Vagina (tissue), 2 donors: Measurements from ENCODE around the gene PRDM15. TPM values are rescaled to one million over a fixed set of nuclear protein-coding genes. Genes with fewer than 3 reads are reported as not detected.

ENCODE experiments used
- DNase-seq, 2 donors: peaks; one replicate each; pipeline ENCODE4 v3.0.0-alpha.2; 2017; ENCODE audit errors: extremely low spot score in 2 of 2
- H3K27ac ChIP-seq: fragments of 200-600 bp; sonication (generic); one replicate; pipeline ENCODE4 v1.5.1; 2019
- H3K27me3 ChIP-seq: fragments of 200-600 bp; sonication (generic); one replicate; pipeline ENCODE4 v1.5.1; 2019
- H3K36me3 ChIP-seq, 2 donors: fragments of 200-600 bp; sonication (generic); one replicate each; pipeline ENCODE4 v1.5.1; 2017 to 2019
- H3K4me1 ChIP-seq: fragments of 200-600 bp; sonication (generic); one replicate; pipeline ENCODE4 v1.5.1; 2019
- H3K4me3 ChIP-seq, 2 donors: fragments of 200-600 bp; sonication (generic); 1 replicate in 1 of 2; 2 replicates in 1 of 2; pipeline ENCODE4 v1.5.1; 2016 to 2019
- H3K9me3 ChIP-seq: fragments of 200-600 bp; sonication (generic); one replicate; pipeline ENCODE4 v1.5.1; 2019
- POLR2A ChIP-seq, 2 donors: fragments of 450-650 bp; IDR thresholded peaks; one replicate each; pipeline ENCODE4 v1.6.1; 2017; ENCODE audit warnings: antibody characterized with exemption in 2 of 2, mild to moderate bottlenecking in 2 of 2, moderate library complexity in 2 of 2
- POLR2AphosphoS5 ChIP-seq, 2 donors: sonication (generic); formaldehyde crosslinking; IDR thresholded peaks; one replicate each; pipeline ENCODE4 v1.9.0; 2017; ENCODE audit warnings: antibody characterized with exemption in 2 of 2, mild to moderate bottlenecking in 2 of 2, low read depth in 1 of 2; ENCODE audit not compliant: insufficient read depth in 1 of 2
- intact Hi-C: fragments of 100-400 bp; cut with DNase I; formaldehyde crosslinking; loops from one replicate; pipeline ENCODE4 v1.15.1; 2023
- total RNA-seq: library from RNA; depleted of rRNA; stranded (reverse); fragments of >200 nt; gene quantifications from one replicate; pipeline ENCODE4 v1.2.3, GENCODE V29; 2016
- TF ChIP-seq, protein P1 (sequence below), 3 experiments: fragments of 450-650 bp in 2 of 3; fragments of 200-600 bp in 1 of 3; sonication (generic) in 1 of 3; IDR thresholded peaks; one replicate each; pipeline ENCODE4 v1.5.1; 2017 to 2019; ENCODE audit warnings: antibody characterized with exemption in 3 of 3, mild to moderate bottlenecking in 2 of 3, moderate library complexity in 2 of 3

The PRDM15 gene
- total RNA-seq, 1 donor from 2014 or later, result 31.2 TPM

DNA sequence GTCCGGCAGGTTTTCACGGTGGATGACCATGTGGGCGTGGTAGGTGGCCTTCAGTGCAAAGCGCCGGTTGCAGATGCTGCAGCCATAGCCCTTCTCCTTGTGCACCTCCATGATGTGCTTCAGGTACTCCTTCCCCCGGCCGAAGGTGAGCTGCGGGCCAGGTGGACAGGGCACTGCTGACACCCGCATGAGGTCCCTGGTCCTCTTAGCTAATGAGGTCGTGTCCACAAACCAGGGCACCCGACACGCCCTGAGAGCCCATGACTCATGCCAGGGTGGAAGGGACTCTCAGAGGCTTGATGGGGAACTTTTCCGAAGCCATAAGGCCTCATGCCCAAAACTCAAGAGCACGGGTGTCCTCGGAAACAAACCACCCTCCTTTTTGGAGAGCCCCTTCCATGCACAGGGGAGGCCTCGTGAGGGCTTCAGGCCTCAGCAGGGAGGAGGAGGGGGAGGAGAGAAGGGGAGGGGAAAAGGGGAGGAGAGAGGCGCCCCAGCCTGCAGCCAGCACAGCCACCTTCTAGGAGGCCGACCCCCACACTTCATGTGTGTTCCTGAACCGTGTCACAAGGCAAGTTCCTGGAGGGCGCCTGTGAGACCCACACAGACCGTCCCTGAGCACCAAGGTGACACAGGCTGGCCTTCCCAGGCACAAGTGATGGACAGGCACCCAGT lies 57.9 kb downstream of the PRDM15 start:
- intact Hi-C loops, result no loop called here
- H3K36me3 ChIP-seq, result no peaks in the 10 kb centered on the region
- DNase-seq, result no peak

DNA sequence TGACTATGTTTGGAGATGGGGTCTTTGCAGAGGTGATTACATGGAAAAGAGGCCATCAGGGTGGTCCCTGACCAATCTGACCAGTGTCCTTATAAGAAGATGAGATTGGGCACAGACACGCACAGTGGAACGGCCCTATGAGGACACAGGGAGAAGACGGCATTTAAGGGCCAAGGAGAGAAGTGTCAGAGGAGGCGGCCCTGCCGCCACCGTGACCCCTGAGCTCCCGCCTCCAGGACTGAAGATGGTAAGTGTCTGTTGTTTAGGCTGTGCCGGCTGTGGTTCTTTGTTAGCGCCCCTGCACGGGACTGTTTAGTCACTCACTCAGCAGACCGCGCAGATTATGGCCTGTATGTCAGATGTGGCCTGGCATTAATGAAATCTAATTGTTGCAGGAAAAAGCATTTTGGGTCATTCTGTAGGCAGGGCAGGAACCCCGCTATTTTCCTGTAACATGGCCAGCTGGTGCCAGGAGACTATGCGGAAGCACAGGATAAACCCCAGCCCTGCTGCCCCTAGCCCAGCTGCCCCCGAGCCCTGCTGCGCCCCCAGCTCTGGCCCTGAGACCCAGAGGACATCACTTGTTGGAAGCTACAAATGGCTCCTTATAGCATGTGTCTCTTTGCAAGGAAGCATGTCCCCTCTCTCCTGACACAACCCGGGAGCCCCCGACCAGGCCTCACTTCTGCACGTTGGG lies 58.6 kb downstream of the PRDM15 start:
- Histone ChIP-seq H3K4me1 (no peaks in the 10 kb centered on the region), H3K27me3 (no peaks in the 10 kb centered on the region), H3K27ac (no peak overlapping the region), H3K36me3 (peaks cover 0 to 2% of the 10 kb centered on the region in 2 donors), H3K9me3 (no peaks in the 10 kb centered on the region), H3K4me3 (no peak overlapping the region)
- TF ChIP-seq, protein P1, sequence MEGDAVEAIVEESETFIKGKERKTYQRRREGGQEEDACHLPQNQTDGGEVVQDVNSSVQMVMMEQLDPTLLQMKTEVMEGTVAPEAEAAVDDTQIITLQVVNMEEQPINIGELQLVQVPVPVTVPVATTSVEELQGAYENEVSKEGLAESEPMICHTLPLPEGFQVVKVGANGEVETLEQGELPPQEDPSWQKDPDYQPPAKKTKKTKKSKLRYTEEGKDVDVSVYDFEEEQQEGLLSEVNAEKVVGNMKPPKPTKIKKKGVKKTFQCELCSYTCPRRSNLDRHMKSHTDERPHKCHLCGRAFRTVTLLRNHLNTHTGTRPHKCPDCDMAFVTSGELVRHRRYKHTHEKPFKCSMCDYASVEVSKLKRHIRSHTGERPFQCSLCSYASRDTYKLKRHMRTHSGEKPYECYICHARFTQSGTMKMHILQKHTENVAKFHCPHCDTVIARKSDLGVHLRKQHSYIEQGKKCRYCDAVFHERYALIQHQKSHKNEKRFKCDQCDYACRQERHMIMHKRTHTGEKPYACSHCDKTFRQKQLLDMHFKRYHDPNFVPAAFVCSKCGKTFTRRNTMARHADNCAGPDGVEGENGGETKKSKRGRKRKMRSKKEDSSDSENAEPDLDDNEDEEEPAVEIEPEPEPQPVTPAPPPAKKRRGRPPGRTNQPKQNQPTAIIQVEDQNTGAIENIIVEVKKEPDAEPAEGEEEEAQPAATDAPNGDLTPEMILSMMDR (IDR thresholded peaks at IDR 0.05), result no peak
- TF ChIP-seq POLR2A (IDR thresholded peaks at IDR 0.05) (no peak), POLR2AphosphoS5 (IDR thresholded peaks at IDR 0.05; ENCODE audit: insufficient read depth in 1 of 2, low read depth in 1 of 2) (no peak)
- intact Hi-C loops, result no loop called here
- DNase-seq, result no peak

More for the DNA sequence above, 57.9 kb downstream of the PRDM15 start:
- no peak overlapping the region for H3K27ac ChIP-seq
- H3K4me3 ChIP-seq, result no peak overlapping the region
- H3K4me1 ChIP-seq, result no peaks in the 10 kb centered on the region
- H3K27me3 ChIP-seq, result no peaks in the 10 kb centered on the region
- H3K9me3 ChIP-seq, result no peaks in the 10 kb centered on the region
- TF ChIP-seq POLR2AphosphoS5 (IDR thresholded peaks at IDR 0.05; ENCODE audit: insufficient read depth in 1 of 2, low read depth in 1 of 2) (no peak), POLR2A (IDR thresholded peaks at IDR 0.05) (no peak)
- TF ChIP-seq, protein P1 (IDR thresholded peaks at IDR 0.05), result no peak

DNA sequence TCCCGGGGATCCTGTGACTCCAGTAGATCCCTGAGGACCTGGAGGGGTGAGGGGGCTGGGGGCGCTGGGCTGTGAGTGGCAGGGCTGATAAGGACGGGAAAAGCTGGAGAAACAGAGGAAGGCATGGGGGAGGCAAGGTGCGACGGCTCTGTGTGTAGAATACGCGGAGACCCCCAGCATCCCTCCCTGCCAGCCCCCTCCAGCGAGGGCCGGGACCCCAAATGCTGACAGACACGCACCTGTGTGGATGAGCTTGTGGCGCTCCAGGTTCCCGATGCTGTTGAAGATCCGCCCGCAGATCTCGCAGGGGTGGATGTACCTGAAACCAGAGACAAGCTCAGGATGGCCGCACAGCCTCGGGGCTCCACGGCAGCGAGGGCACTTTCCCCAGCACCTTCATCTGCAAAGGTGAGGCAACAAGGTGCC lies 59.3 kb downstream of the PRDM15 start:
- H3K9me3 ChIP-seq, result no peaks in the 10 kb centered on the region
- intact Hi-C loops, result no loop called here
- H3K27me3 ChIP-seq, result no peaks in the 10 kb centered on the region
- no peaks in the 10 kb centered on the region for H3K4me1 ChIP-seq
- H3K27ac ChIP-seq, result no peak overlapping the region
- TF ChIP-seq POLR2AphosphoS5 (IDR thresholded peaks at IDR 0.05; ENCODE audit: insufficient read depth in 1 of 2, low read depth in 1 of 2) (no peak), POLR2A (IDR thresholded peaks at IDR 0.05) (no peak)
- TF ChIP-seq, protein P1 (IDR thresholded peaks at IDR 0.05), result no peak
- DNase-seq, result no peak
- no peak overlapping the region for H3K4me3 ChIP-seq
- peaks cover 0 to 8% of the 10 kb centered on the region in 2 donors for H3K36me3 ChIP-seq

DNA sequence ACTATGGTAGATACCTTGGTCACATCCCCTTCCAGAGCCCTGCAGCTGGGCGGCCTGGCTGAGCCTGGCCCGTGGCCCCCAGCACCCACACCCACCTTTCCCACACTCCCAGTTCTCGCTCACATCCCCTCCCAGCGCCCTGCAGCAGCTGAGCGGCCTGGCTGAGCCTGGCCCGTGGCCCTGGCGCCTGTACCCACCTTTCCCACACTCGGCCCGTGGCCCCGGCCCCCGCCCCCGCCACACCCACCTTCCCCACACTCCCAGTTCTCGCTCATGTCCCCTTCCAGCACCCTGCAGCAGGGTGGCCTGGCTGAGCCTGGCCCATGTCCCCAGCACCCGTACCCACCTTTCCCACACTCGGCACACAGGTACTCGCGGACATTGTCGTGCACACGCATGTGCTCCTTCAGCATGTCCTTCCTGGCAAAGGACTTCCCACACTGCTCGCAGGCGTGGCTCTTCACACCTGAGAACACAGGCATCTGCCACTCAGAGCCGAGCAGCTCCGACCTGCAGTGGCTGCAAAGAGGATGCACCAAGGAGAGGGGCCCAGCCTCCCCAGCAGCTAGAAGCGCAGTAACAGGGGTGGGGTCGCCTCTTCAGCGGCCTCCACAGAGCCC lies 59.8 kb downstream of the PRDM15 start:
- Histone ChIP-seq H3K9me3 (no peaks in the 10 kb centered on the region), H3K27ac (no peak overlapping the region), H3K27me3 (no peaks in the 10 kb centered on the region), H3K4me1 (no peaks in the 10 kb centered on the region), H3K36me3 (peaks cover 0 to 10% of the 10 kb centered on the region in 2 donors), H3K4me3 (no peak overlapping the region)
- intact Hi-C loops, result no loop called here
- DNase-seq, result no peak
- TF ChIP-seq POLR2A (IDR thresholded peaks at IDR 0.05), result no peak
- TF ChIP-seq, protein P1 (IDR thresholded peaks at IDR 0.05), result no peak
- no peak for TF ChIP-seq POLR2AphosphoS5 (IDR thresholded peaks at IDR 0.05; ENCODE audit: insufficient read depth in 1 of 2, low read depth in 1 of 2)
